ENCODE data around the gene DNMT3A.

Gene DNMT3A

DNA sequence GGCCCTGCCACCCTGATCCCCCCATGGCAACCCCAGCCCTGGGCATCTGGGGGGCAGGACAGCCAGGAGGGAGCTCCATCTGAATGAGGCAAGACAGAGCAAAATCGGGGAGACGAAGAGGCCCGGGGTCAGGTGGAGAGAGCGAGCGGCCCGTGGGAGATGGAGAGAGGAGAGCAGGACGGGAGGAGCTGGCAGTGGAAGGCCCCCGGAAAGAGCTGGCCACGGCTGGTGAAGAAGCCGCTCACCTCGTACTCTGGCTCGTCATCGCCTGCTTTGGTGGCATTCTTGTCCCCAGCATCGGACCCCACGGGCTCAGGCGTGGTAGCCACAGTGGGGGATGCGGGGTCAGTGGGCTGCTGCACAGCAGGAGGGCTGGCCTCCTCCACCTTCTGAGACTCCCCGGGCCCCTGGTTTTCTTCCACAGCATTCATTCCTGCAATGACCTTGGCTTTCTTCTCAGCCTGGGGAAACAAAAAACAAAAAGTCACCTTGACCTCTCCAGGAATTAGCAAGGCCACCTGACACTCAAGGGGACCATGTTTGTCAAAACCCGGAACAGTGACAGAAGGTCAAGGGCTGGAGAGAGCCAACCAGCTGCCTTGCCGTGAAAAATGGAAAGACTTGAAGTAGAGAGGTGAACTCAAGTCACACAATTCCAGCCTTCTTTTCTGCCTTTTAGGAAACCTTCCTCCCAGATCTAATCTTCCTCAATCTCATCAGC lies 93.8 kb downstream of the DNMT3A start:
- TF ChIP-seq EZH2 (IDR thresholded peaks at IDR 0.05; ENCODE audit: borderline replicate concordance, low read depth, low read length, severe bottlenecking), result no peak
- TF ChIP-seq, protein P1, sequence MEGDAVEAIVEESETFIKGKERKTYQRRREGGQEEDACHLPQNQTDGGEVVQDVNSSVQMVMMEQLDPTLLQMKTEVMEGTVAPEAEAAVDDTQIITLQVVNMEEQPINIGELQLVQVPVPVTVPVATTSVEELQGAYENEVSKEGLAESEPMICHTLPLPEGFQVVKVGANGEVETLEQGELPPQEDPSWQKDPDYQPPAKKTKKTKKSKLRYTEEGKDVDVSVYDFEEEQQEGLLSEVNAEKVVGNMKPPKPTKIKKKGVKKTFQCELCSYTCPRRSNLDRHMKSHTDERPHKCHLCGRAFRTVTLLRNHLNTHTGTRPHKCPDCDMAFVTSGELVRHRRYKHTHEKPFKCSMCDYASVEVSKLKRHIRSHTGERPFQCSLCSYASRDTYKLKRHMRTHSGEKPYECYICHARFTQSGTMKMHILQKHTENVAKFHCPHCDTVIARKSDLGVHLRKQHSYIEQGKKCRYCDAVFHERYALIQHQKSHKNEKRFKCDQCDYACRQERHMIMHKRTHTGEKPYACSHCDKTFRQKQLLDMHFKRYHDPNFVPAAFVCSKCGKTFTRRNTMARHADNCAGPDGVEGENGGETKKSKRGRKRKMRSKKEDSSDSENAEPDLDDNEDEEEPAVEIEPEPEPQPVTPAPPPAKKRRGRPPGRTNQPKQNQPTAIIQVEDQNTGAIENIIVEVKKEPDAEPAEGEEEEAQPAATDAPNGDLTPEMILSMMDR (IDR thresholded peaks at IDR 0.05; ENCODE audit: borderline replicate concordance, extremely low read depth, low read length, poor library complexity, severe bottlenecking), result no peak
- Histone ChIP-seq H3K79me2 (ENCODE audit: insufficient read depth, low read length) (peaks cover 29% of the 10 kb centered on the region), H2AFZ (ENCODE audit: low read depth, low read length) (no peak overlapping the region), H3K9me3 (ENCODE audit: insufficient read depth, low read length, severe bottlenecking) (no peaks in the 10 kb centered on the region), H3K27me3 (ENCODE audit: insufficient read depth, low read length, poor library complexity) (no peaks in the 10 kb centered on the region), H3K9ac (ENCODE audit: low read depth, low read length) (no peak overlapping the region), H4K20me1 (ENCODE audit: insufficient read depth, low read length) (peaks cover 13% of the 10 kb centered on the region; the same call in 1 of the 2 replicates), H3K4me1 (ENCODE audit: insufficient read depth, low read length) (peaks cover 18% of the 10 kb centered on the region), H3K4me3 (ENCODE audit: low read depth in 1 of 2, low read length in 2 of 2) (no peak overlapping the region), H3K36me3 (ENCODE audit: insufficient read depth, low read length) (peaks cover 70% of the 10 kb centered on the region), H3K4me2 (ENCODE audit: insufficient read depth, low read length) (no peak overlapping the region), H3K27ac (ENCODE audit: low read length) (no peak overlapping the region)
- ATAC-seq (ENCODE audit: insufficient read depth, low read depth), result no peak
- DNase-seq, result no peak

DNA sequence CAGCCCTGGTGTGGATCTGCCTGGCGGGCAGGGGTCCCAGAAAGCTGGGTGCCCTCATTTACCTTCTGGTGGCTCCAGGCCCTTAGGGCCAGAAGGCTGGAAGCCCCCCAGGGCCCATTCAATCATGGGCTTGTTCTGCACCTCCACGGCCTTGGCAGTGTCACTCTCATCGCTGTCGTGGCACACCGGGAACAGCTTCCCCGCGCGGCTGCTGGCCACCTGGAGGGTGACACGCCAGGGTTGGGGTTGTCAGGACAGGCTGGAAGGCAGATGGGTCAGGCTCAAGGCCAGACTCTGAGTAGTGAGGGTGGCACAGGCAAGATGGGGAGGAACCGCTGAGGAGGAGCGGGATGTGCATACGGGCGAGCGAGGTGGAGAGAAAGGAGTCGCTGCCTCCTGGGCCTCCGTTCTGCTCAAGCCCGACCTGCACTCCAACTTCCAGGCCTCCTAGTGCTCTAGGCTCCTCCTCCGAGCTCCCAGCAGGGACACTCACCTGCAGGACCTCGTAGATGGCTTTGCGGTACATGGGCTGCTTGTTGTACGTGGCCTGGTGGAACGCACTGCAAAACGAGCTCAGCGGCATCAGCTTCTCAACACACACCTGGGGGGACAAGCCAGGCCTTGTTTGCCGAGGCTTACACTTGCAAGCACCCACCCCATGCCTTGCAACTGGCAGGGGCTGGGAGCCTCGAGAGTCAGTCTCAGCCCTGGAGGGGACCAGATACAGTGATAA lies 95.0 kb downstream of the DNMT3A start:
- peaks cover 26% of the 10 kb centered on the region for H3K79me2 ChIP-seq (ENCODE audit: insufficient read depth, low read length)
- TF ChIP-seq EZH2 (IDR thresholded peaks at IDR 0.05; ENCODE audit: borderline replicate concordance, low read depth, low read length, severe bottlenecking), result no peak
- TF ChIP-seq, protein P1 (IDR thresholded peaks at IDR 0.05; ENCODE audit: borderline replicate concordance, extremely low read depth, low read length, poor library complexity, severe bottlenecking), result no peak
- peaks cover 13% of the 10 kb centered on the region; the same call in 1 of the 2 replicates for H4K20me1 ChIP-seq (ENCODE audit: insufficient read depth, low read length)
- H3K4me1 ChIP-seq (ENCODE audit: insufficient read depth, low read length), result peaks cover 14% of the 10 kb centered on the region
- H3K9me3 ChIP-seq (ENCODE audit: insufficient read depth, low read length, severe bottlenecking), result no peaks in the 10 kb centered on the region
- no peak overlapping the region for H3K4me2 ChIP-seq (ENCODE audit: insufficient read depth, low read length)
- H3K27ac ChIP-seq (ENCODE audit: low read length), result no peak overlapping the region; the same call in 1 of the 2 replicates
- H3K4me3 ChIP-seq (ENCODE audit: low read depth in 1 of 2, low read length in 2 of 2), result no peak overlapping the region
- no peak overlapping the region for H2AFZ ChIP-seq (ENCODE audit: low read depth, low read length)
- no peak overlapping the region for H3K9ac ChIP-seq (ENCODE audit: low read depth, low read length)
- ATAC-seq (ENCODE audit: insufficient read depth, low read depth) (no peak), DNase-seq (no peak)
- H3K27me3 ChIP-seq (ENCODE audit: insufficient read depth, low read length, poor library complexity), result no peaks in the 10 kb centered on the region
- peaks cover 78% of the 10 kb centered on the region for H3K36me3 ChIP-seq (ENCODE audit: insufficient read depth, low read length)

DNA sequence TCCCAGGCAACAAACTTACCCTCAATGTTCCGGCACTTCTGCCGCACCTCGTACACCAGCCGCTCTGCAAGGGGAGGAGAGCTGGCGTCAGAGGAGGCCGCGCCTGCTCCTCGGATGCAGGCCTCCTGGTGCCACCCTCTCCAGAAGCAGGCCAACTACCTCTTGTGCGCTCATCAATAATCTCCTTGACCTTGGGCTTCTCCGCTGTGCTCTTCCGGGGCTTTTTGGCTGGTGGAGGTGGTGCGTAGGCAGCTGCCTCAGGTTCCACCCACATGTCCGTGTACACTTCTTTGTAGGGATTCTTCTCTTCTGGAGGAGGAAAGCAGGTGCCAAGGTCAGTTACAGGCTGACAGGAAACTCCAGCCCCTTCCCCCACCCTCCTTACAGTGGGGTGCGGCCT lies 95.7 kb downstream of the DNMT3A start:
- Histone ChIP-seq H3K4me2 (ENCODE audit: insufficient read depth, low read length) (no peak overlapping the region), H3K27ac (ENCODE audit: low read length) (no peak overlapping the region), H3K9me3 (ENCODE audit: insufficient read depth, low read length, severe bottlenecking) (no peaks in the 10 kb centered on the region), H3K9ac (ENCODE audit: low read depth, low read length) (no peak overlapping the region), H2AFZ (ENCODE audit: low read depth, low read length) (no peak overlapping the region), H3K36me3 (ENCODE audit: insufficient read depth, low read length) (peaks cover 86% of the 10 kb centered on the region), H3K27me3 (ENCODE audit: insufficient read depth, low read length, poor library complexity) (no peaks in the 10 kb centered on the region), H3K4me3 (ENCODE audit: low read depth in 1 of 2, low read length in 2 of 2) (no peak overlapping the region), H3K4me1 (ENCODE audit: insufficient read depth, low read length) (peaks cover 9% of the 10 kb centered on the region), H3K79me2 (ENCODE audit: insufficient read depth, low read length) (peaks cover 19% of the 10 kb centered on the region), H4K20me1 (ENCODE audit: insufficient read depth, low read length) (peaks cover 13% of the 10 kb centered on the region; the same call in 1 of the 2 replicates)
- DNase-seq, result no peak
- no peak for TF ChIP-seq EZH2 (IDR thresholded peaks at IDR 0.05; ENCODE audit: borderline replicate concordance, low read depth, low read length, severe bottlenecking)
- TF ChIP-seq, protein P1 (IDR thresholded peaks at IDR 0.05; ENCODE audit: borderline replicate concordance, extremely low read depth, low read length, poor library complexity, severe bottlenecking), result no peak
- ATAC-seq (ENCODE audit: insufficient read depth, low read depth), result no peak

All from DND-41 (cell line).